Lower leg skin (tissue), 3 donors: ENCODE measurements around the gene MINDY4.

ENCODE experiments used
- CTCF ChIP-seq, 3 donors: fragments of 450-650 bp; IDR thresholded peaks; one replicate each; pipeline ENCODE4 v1.5.1; 2016; ENCODE audit warnings: antibody characterized with exemption in 3 of 3, mild to moderate bottlenecking in 3 of 3, moderate library complexity in 2 of 3
- POLR2A ChIP-seq, 2 donors: fragments of 450-650 bp; IDR thresholded peaks; one replicate each; pipeline ENCODE4 v1.6.1; 2016 to 2017; ENCODE audit warnings: antibody characterized with exemption in 2 of 2, mild to moderate bottlenecking in 1 of 2, moderate library complexity in 1 of 2

GRCh38 chr7:30844483-30844874, 73.3 kb downstream of the MINDY4 start:
- no peak for TF ChIP-seq CTCF (IDR thresholded peaks at IDR 0.05)
- no peak for TF ChIP-seq POLR2A (IDR thresholded peaks at IDR 0.05)
